GM10248 (cell line): ENCODE results near the gene MACROD1.

Experiments used
- CTCF ChIA-PET: fragments of 300-600 bp; sonication (Branson Sonifier 250); formaldehyde crosslinking; extraction: SDS; loops from one replicate; lab custom pipeline; 2021; ENCODE audit warnings: antibody characterized with exemption; lab: Yijun Ruan, JAX
- POLR2A ChIA-PET: fragments of 350-650 bp; sonication (Branson Sonifier 250); formaldehyde crosslinking; extraction: SDS; loops from one replicate; lab custom pipeline; 2020; ENCODE audit warnings: antibody characterized with exemption; lab: Yijun Ruan, JAX
- DNase-seq: peaks from one replicate; pipeline ENCODE4 v3.0.0; 2012; ENCODE audit errors: extremely low spot score
- TF ChIP-seq, protein P1 (sequence below): IDR thresholded peaks from 2 replicates; pipeline ENCODE4 v1.5.1; 2012; ENCODE audit warnings: mild to moderate bottlenecking, low read depth; ENCODE audit errors: extremely low read depth, missing control alignments, control extremely low read depth

MACROD1 gene

GRCh38 chr11:64062185-64063039, 103.5 kb downstream of the MACROD1 start:
- ChIA-PET POLR2A (no interaction called here), CTCF (no interaction called here)
- TF ChIP-seq, protein P1, sequence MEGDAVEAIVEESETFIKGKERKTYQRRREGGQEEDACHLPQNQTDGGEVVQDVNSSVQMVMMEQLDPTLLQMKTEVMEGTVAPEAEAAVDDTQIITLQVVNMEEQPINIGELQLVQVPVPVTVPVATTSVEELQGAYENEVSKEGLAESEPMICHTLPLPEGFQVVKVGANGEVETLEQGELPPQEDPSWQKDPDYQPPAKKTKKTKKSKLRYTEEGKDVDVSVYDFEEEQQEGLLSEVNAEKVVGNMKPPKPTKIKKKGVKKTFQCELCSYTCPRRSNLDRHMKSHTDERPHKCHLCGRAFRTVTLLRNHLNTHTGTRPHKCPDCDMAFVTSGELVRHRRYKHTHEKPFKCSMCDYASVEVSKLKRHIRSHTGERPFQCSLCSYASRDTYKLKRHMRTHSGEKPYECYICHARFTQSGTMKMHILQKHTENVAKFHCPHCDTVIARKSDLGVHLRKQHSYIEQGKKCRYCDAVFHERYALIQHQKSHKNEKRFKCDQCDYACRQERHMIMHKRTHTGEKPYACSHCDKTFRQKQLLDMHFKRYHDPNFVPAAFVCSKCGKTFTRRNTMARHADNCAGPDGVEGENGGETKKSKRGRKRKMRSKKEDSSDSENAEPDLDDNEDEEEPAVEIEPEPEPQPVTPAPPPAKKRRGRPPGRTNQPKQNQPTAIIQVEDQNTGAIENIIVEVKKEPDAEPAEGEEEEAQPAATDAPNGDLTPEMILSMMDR: no peak
- DNase-seq: no peak

DNA sequence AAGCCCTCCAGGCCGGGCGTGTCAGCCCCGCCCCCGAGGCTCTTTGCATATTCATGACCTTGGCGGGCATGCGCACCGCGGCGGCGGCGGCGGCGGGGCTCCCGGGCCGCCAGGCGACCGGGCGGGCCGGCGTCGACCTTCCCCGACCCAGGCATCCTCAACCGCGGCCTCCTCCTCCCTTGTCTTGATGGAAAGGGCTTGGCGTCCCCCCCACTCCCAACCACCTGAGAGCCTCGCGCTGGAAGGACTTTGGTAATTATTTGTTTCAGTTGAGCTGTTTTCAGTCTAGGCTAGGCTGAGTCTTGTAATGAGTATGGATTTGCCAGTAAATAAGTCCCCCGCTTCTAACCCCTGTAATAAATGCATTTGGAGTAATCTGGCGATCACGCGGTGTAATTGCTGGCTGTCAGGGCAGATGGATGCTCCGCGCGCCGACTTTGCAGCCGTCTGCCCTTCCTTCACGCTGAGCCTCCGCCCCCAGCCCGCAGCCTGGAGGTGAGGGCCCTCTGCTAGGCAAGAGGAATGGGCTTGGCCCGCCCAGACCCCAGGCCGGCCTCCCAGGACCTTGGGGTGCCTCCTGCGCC, 105.0 kb downstream of the MACROD1 start:
- ChIA-PET POLR2A (no interaction called here), CTCF (no interaction called here)
- peak; percentile 86 for DNase-seq

DNA sequence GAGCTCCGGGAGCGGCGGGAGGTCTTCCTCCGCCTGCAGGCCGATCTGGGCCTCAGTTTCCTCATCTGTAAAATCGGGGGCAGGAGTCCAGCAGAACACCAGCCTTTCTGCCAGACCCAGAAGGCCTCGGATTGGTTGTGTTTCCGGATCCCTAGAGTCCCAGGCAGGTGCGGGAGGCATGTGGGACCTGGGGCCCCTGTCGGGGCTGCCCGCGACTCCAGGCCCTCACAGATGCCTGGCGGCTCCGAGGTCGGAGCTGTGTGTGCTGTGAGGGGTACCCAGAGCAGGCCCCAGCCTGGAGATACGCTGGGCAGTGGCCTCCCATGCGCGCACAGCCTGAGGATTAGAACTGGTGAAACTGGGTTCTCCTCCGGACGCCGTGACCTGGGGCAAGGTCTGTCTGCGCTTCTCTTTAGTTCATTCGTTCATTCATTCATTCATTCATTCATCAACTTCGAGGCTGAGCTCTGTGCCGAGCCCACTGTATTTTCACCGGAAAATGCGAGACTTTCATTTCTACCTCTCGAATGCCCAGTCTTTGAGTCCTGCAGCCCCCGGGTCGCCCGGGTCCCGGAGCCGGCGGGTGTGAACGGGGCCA, 105.6 kb downstream of the MACROD1 start:
- TF ChIP-seq, protein P1: no peak
- ChIA-PET CTCF (no interaction called here), POLR2A (no interaction called here)
- no peak for DNase-seq

More for the DNA sequence above, 105.0 kb downstream of the MACROD1 start:
- TF ChIP-seq, protein P1: no peak

DNA sequence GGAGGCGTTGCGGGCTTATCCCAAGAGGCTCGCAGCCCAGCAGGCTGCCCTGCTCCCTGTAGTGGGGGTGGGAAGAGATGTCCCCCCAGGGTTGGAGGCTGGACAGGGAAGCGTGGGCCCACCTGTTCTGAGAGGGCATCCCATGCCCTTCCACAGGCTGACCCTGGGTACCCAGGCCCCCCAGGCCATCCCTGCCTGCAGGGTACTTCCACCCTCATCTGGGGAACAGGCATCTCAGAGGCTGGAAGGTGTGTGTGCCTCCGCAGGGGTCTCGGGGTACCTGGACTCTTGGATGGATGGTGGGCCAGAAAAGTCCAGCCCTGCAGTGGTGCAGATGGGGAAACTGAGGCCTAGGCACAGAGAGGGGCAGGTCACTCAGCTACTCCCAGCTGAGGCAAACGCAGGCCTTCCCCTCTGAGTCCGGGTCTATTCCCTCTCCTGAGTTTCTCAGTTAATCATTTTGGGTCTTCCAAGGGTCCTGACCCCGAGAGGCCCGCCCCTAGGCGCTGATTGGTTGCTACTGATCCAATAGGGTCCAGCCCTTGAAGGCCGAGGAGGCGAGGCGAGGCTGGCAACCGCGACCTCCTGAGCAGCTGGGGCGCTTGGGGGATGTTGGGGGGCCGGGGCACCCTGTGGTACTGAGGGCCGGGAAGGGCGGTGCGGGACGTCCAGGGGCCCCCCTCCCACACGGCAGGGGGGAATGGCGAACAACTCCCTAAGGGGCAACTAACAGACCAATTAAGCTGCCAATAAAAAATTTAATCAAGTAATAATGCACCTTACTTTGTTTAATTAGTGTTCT, 106.4 kb downstream of the MACROD1 start:
- CTCF ChIA-PET: interaction anchor here (1.0 kb wide), 1 partner anchor 59 kb away, joined by 3 read pairs; no protein-coding TSS in a partner anchor
- TF ChIP-seq, protein P1: no peak
- DNase-seq: no peak
- POLR2A ChIA-PET: no interaction called here

DNA sequence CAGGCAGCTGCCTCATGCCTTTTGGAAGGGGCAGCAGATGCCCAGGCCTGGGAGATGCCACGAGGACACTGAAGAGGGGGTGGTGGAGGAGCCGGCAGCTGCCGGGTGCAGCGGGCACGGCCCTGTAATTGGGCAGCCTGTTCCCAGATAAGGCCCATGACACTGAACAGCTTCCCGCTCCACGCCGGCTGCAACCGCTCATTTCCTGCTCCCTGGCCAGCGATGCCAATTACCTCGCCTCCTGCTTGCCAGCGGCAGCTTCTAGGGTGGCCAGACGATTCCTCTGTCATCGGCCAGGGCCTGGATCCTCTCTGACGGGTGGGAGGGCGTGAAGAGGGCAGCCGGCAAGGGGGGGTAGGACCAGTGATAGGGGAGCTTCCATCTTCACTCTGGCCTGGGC, 107.4 kb downstream of the MACROD1 start:
- no peak for DNase-seq
- POLR2A ChIA-PET: no interaction called here
- CTCF ChIA-PET: interaction anchor here (1.0 kb wide), 1 partner anchor 58 kb away, joined by 3 read pairs; no protein-coding TSS in a partner anchor
- TF ChIP-seq, protein P1: no peak

- TF ChIP-seq, protein P1: no peak
- no peak for DNase-seq
- POLR2A ChIA-PET: no interaction called here
- CTCF ChIA-PET: no interaction called here
Observed at GRCh38 chr11:64057890-64058289, 108.0 kb downstream of the MACROD1 start.
